Kidney (tissue), 14 donors: Measurements from ENCODE around the gene PAGE4. TPM values are rescaled to one million over a fixed set of nuclear protein-coding genes. Genes with fewer than 3 reads are reported as not detected.

Experiments used
- DNase-seq, 5 donors: peaks; one replicate each; pipeline ENCODE4 v3.0.0-alpha.2; 2013 to 2020
- FAIRE-seq: peaks from 2 replicates; lab custom pipeline; 2012; peaks lifted over from hg19 to GRCh38; lab: Jason Lieb, UNC
- H3K27ac ChIP-seq, 2 donors: one replicate each; pipeline ENCODE4 v1.7.0; 2013; ENCODE audit warnings: low read depth in 2 of 2, low read length in 2 of 2, inconsistent platforms in 1 of 2
- H3K27me3 ChIP-seq: one replicate; pipeline ENCODE4 v1.7.1; 2013; ENCODE audit warnings: low read length, inconsistent platforms; ENCODE audit not compliant: control insufficient read depth, insufficient read depth
- H3K36me3 ChIP-seq, 3 donors: one replicate each; pipeline versions ENCODE4 v1.7.0 to v1.7.1; 2013; ENCODE audit warnings: low read length in 3 of 3, control low read depth in 1 of 3, inconsistent platforms in 1 of 3; ENCODE audit not compliant: insufficient read depth in 3 of 3, control insufficient read depth in 2 of 3
- H3K4me1 ChIP-seq, 3 donors: one replicate each; pipeline versions ENCODE4 v1.7.0 to v1.7.1; 2013; ENCODE audit warnings: low read length in 3 of 3, inconsistent platforms in 1 of 3, low read depth in 1 of 3; ENCODE audit not compliant: control insufficient read depth in 2 of 3, insufficient read depth in 2 of 3
- H3K4me3 ChIP-seq, 3 donors: one replicate each; pipeline versions ENCODE4 v1.7.0 to v1.8.1; 2013; ENCODE audit warnings: low read length in 3 of 3, control low read depth in 1 of 3, inconsistent platforms in 1 of 3
- H3K9ac ChIP-seq, 3 donors: one replicate each; pipeline versions ENCODE4 v1.7.0 to v1.7.1; 2013; ENCODE audit warnings: low read length in 3 of 3, control low read depth in 1 of 3, inconsistent platforms in 1 of 3
- H3K9me3 ChIP-seq, 3 donors: one replicate each; pipeline versions ENCODE4 v1.7.0 to v1.7.1; 2013; ENCODE audit warnings: low read length in 3 of 3, control low read depth in 1 of 3, inconsistent platforms in 1 of 3; ENCODE audit not compliant: control insufficient read depth in 2 of 3, insufficient read depth in 1 of 3
- CTCF ChIP-seq: IDR thresholded peaks from 3 replicates; pipeline ENCODE4 v1.5.1; 2012; ENCODE audit warnings: mild to moderate bottlenecking, moderate library complexity, borderline replicate concordance; ENCODE audit not compliant: insufficient read depth; ENCODE audit errors: extremely low read depth
- intact Hi-C: fragments of 100-400 bp; cut with DNase I; formaldehyde crosslinking; loops from one replicate; pipeline ENCODE4 v1.11.1; 2022
- polyA plus RNA-seq: library from polyadenylated mRNA; stranded (reverse); fragments of 350-450 nt; fragmentation: Illumina TruSeq; extraction: RNeasy Lipid Tissue Mini Kit (QIAGEN cat#74804); gene quantifications from one replicate; pipeline ENCODE4 v1.2.3, GENCODE V29; 2014; ENCODE audit warnings: low read depth, low replicate concordance; ENCODE audit not compliant: insufficient read depth
- total RNA-seq: library from RNA; stranded (reverse); fragmentation: NEBNext Ultra II Directional; extraction: Animal tissue kit (Norgen Biotek cat#: 25700); gene quantifications from one replicate; pipeline ENCODE4 v1.2.1, GENCODE V29; 2021
- donor health status: control.
- donor health status: control.
- donor health status: control.
- donor health status: control.
- donor health status: control.
- donor health status: DM: yes; HTN: yes; CAD: no.
- donor health status: Normal renal cell carcinoma (clear cell type).

Gene PAGE4
- total and polyA plus RNA-seq, 2 donors from 2014 or later: not detected

GRCh38 chrX:49846522-49846921, 17.4 kb downstream of the PAGE4 start:
- intact Hi-C loops: no loop called here
- Histone ChIP-seq H3K4me3 (no peak overlapping the region), H3K27me3 (peaks cover under 1% of the 10 kb centered on the region), H3K9me3 (no peaks in the 10 kb centered on the region), H3K36me3 (no peaks in the 10 kb centered on the region), H3K9ac (no peak overlapping the region), H3K4me1 (no peaks in the 10 kb centered on the region), H3K27ac (no peak overlapping the region)
- DNase-seq (peak in 2 of 5 donors; percentile 22 to 29), FAIRE-seq (no peak)
- TF ChIP-seq CTCF: no peak

- FAIRE-seq: no peak
These were observed 19.2 kb downstream of the PAGE4 start for GRCh38 chrX:49848275-49848674.

GRCh38 chrX:49850028-49850427, 20.9 kb downstream of the PAGE4 start:
- TF ChIP-seq CTCF: no peak
- Histone ChIP-seq H3K36me3 (no peaks in the 10 kb centered on the region), H3K4me1 (no peaks in the 10 kb centered on the region), H3K4me3 (no peak overlapping the region), H3K9me3 (no peaks in the 10 kb centered on the region), H3K27ac (no peak overlapping the region), H3K9ac (no peak overlapping the region), H3K27me3 (peaks cover 4% of the 10 kb centered on the region)
- FAIRE-seq (no peak), DNase-seq (no peak)
- intact Hi-C loops: no loop called here

More at GRCh38 chrX:49848275-49848674, 19.2 kb downstream of the PAGE4 start:
- Histone ChIP-seq H3K36me3 (no peaks in the 10 kb centered on the region), H3K9ac (no peak overlapping the region), H3K4me3 (no peak overlapping the region), H3K27me3 (peaks cover 3% of the 10 kb centered on the region), H3K27ac (no peak overlapping the region), H3K4me1 (no peaks in the 10 kb centered on the region), H3K9me3 (no peaks in the 10 kb centered on the region)
- intact Hi-C loops: no loop called here
- DNase-seq: no peak
- no peak for TF ChIP-seq CTCF

- DNase-seq (no peak), FAIRE-seq (no peak)
- Histone ChIP-seq H3K9ac (no peak overlapping the region), H3K27me3 (peaks cover 4% of the 10 kb centered on the region), H3K36me3 (no peaks in the 10 kb centered on the region), H3K4me1 (no peaks in the 10 kb centered on the region), H3K27ac (no peak overlapping the region), H3K9me3 (no peaks in the 10 kb centered on the region), H3K4me3 (no peak overlapping the region)
- no peak for TF ChIP-seq CTCF
- intact Hi-C loops: no loop called here
These were observed 24.6 kb downstream of the PAGE4 start for GRCh38 chrX:49853661-49854060.
